Measurements from ENCODE around the gene DEF6.

GRCh38 chr6:35311390-35312075 lies 13.9 kb downstream of the DEF6 start:
- TF ChIP-seq POLR2AphosphoS5 (IDR thresholded peaks at IDR 0.05) (no peak), CTCF (IDR thresholded peaks at IDR 0.05) (no peak), POLR2A (IDR thresholded peaks at IDR 0.05) (no peak)
